WTC11 (cell line): Measurements from ENCODE around the gene C11orf21. TPM values are rescaled to one million over a fixed set of nuclear protein-coding genes. Genes with fewer than 3 reads are reported as not detected.

Experiments used
- ATAC-seq: fragments of 200-7000 bp; cut with Tn5 transposase; 2 replicates; pipeline ENCODE4 v1.10.0; 2021; ENCODE audit warnings: mild to moderate bottlenecking, moderate library complexity
- CTCF ChIA-PET: fragments of 300-600 bp; sonication (Branson Sonifier 250); formaldehyde crosslinking; loops from one replicate; lab custom pipeline; 2021; ENCODE audit warnings: antibody characterized with exemption; lab: Charles Lee
- POLR2A ChIA-PET: fragments of 350-600 bp; sonication (Branson Sonifier 250); formaldehyde crosslinking; loops from one replicate; lab custom pipeline; 2021; ENCODE audit warnings: antibody characterized with exemption; lab: Charles Lee
- DNase-seq: peaks from one replicate; pipeline ENCODE4 v3.0.0; 2021; ENCODE audit warnings: low spot score
- H3K27ac Mint-ChIP-seq: 2 replicates; pipeline ENCODE4 v1.8.0; 2021; ENCODE audit warnings: mixed read lengths
- H3K27me3 Mint-ChIP-seq: 2 replicates; pipeline ENCODE4 v1.8.0; 2021; ENCODE audit warnings: low read depth, mild to moderate bottlenecking, moderate library complexity, mixed read lengths
- H3K36me3 Mint-ChIP-seq: 2 replicates; pipeline ENCODE4 v1.8.0; 2021; ENCODE audit warnings: mixed read lengths
- H3K4me1 Mint-ChIP-seq: 2 replicates; pipeline ENCODE4 v1.8.0; 2022; ENCODE audit warnings: mixed read lengths
- H3K4me3 Mint-ChIP-seq: 2 replicates; pipeline ENCODE4 v1.8.0; 2021; ENCODE audit warnings: mild to moderate bottlenecking, moderate library complexity, mixed read lengths
- H3K9me3 Mint-ChIP-seq: 2 replicates; pipeline ENCODE4 v1.8.0; 2021; ENCODE audit warnings: mixed read lengths
- EMX1 ChIP-seq: fragments of 250-450 bp; sonication (Bioruptor Pico); IDR thresholded peaks from 2 replicates; pipeline ENCODE4 v1.8.0; 2021; ENCODE audit warnings: mild to moderate bottlenecking
- NR2C2 ChIP-seq: sonication (generic); formaldehyde crosslinking; IDR thresholded peaks from 2 replicates; pipeline ENCODE4 v1.8.0; 2022; ENCODE audit warnings: mild to moderate bottlenecking, missing genetic modification reagents
- RELA ChIP-seq: sonication (generic); formaldehyde crosslinking; IDR thresholded peaks from 2 replicates; pipeline ENCODE4 v1.8.1; 2022; ENCODE audit warnings: missing genetic modification reagents, mild to moderate bottlenecking, borderline replicate concordance
- TP53 ChIP-seq: sonication (generic); formaldehyde crosslinking; IDR thresholded peaks from 2 replicates; pipeline ENCODE4 v1.8.1; 2023; ENCODE audit warnings: mild to moderate bottlenecking, missing genetic modification reagents
- total RNA-seq: library from RNA; stranded (reverse); gene quantifications from 3 replicates; pipeline ENCODE4 v1.2.3, GENCODE V29; 2021
- TF ChIP-seq, protein P1 (sequence below): fragments of 250-450 bp; sonication (Bioruptor Pico); IDR thresholded peaks from 2 replicates; pipeline ENCODE4 v1.9.0; 2021; ENCODE audit warnings: mild to moderate bottlenecking
- TF ChIP-seq, protein P2 (sequence below): sonication (generic); formaldehyde crosslinking; IDR thresholded peaks from 2 replicates; pipeline ENCODE4 v1.8.0; 2023; ENCODE audit warnings: missing genetic modification reagents
- TF ChIP-seq, protein P3 (sequence below): sonication (generic); formaldehyde crosslinking; IDR thresholded peaks from 2 replicates; pipeline ENCODE4 v1.8.1; 2022; ENCODE audit warnings: mild to moderate bottlenecking, moderate library complexity, missing genetic modification reagents
- TF ChIP-seq, protein P4 (sequence below): sonication (generic); formaldehyde crosslinking; IDR thresholded peaks from 2 replicates; pipeline ENCODE4 v1.8.0; 2022; ENCODE audit warnings: mild to moderate bottlenecking, missing genetic modification reagents
- TF ChIP-seq, protein P5 (sequence below): fragments of 250-450 bp; sonication (Bioruptor Pico); IDR thresholded peaks from 2 replicates; pipeline ENCODE4 v1.9.0; 2021; ENCODE audit warnings: moderate library complexity, mild to moderate bottlenecking, inconsistent platforms, borderline replicate concordance
- TF ChIP-seq, protein P6 (sequence below): sonication (generic); formaldehyde crosslinking; IDR thresholded peaks from 2 replicates; pipeline ENCODE4 v1.8.1; 2023; ENCODE audit warnings: mild to moderate bottlenecking, missing genetic modification reagents
- TF ChIP-seq, protein P7 (sequence below): sonication (generic); formaldehyde crosslinking; conservative IDR thresholded peaks from 2 replicates; pipeline ENCODE4 v1.8.1; 2022; ENCODE audit warnings: mild to moderate bottlenecking, missing genetic modification reagents

The C11orf21 gene
- total RNA-seq, 1 experiment from 2014 or later = 0.24 TPM

DNA sequence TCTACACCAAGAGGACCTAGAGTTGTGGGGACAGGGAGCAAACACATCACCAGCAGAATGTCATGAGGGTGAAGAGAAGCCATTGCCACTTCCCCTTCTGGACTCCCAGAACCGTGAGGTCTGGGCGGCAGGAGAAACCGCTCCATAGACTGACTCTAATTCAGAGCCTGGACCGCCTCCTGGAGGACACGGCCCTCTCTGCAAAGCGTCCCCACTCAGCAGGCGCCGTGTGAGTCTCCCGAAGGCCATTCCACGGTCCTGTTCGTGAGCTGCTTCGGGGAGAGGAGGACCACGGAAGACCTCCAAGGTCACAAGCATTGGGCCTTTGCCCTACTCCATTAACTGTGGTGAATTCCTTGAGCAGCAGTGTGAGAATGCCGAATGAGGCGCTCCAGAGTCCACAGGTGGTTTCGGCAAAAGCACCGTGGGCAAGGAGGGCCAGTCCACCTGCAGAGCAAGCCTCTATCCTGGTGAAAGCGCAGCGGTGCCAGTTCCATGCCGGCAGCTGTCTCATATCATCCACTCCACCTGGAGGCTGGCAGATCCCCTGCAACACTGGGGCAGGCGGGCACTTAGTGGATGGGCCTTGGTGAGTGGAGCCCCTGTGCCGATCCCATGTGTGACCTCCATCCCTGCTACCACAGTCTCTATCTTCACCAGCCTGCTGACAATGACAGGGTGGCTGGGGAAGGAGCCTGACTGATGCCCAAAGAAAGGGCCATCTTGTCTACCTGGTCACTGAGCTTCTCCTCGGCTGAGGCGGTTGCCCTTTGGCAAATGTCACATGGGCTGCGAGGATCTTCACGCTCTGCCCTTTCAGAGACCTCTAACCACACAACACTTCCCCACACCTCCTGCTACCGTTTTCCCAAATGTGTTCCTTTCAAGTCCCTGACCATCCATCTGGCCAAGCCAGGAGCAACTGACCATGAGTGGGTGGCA lies 7.5 kb downstream of the C11orf21 start (continued):
- TF ChIP-seq, protein P1, sequence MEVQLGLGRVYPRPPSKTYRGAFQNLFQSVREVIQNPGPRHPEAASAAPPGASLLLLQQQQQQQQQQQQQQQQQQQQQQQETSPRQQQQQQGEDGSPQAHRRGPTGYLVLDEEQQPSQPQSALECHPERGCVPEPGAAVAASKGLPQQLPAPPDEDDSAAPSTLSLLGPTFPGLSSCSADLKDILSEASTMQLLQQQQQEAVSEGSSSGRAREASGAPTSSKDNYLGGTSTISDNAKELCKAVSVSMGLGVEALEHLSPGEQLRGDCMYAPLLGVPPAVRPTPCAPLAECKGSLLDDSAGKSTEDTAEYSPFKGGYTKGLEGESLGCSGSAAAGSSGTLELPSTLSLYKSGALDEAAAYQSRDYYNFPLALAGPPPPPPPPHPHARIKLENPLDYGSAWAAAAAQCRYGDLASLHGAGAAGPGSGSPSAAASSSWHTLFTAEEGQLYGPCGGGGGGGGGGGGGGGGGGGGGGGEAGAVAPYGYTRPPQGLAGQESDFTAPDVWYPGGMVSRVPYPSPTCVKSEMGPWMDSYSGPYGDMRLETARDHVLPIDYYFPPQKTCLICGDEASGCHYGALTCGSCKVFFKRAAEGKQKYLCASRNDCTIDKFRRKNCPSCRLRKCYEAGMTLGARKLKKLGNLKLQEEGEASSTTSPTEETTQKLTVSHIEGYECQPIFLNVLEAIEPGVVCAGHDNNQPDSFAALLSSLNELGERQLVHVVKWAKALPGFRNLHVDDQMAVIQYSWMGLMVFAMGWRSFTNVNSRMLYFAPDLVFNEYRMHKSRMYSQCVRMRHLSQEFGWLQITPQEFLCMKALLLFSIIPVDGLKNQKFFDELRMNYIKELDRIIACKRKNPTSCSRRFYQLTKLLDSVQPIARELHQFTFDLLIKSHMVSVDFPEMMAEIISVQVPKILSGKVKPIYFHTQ (CRISPR knock-in tag) = no peak
- TF ChIP-seq, protein P2, sequence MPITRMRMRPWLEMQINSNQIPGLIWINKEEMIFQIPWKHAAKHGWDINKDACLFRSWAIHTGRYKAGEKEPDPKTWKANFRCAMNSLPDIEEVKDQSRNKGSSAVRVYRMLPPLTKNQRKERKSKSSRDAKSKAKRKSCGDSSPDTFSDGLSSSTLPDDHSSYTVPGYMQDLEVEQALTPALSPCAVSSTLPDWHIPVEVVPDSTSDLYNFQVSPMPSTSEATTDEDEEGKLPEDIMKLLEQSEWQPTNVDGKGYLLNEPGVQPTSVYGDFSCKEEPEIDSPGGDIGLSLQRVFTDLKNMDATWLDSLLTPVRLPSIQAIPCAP (CRISPR knock-in tag) = no peak
- TF ChIP-seq, protein P3, sequence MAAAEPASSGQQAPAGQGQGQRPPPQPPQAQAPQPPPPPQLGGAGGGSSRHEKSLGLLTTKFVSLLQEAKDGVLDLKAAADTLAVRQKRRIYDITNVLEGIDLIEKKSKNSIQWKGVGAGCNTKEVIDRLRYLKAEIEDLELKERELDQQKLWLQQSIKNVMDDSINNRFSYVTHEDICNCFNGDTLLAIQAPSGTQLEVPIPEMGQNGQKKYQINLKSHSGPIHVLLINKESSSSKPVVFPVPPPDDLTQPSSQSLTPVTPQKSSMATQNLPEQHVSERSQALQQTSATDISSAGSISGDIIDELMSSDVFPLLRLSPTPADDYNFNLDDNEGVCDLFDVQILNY = no peak
- no peak for TF ChIP-seq NR2C2 (CRISPR knock-in tag)
- TF ChIP-seq RELA (CRISPR knock-in tag) = no peak
- no peak for TF ChIP-seq TP53
- TF ChIP-seq, protein P4, sequence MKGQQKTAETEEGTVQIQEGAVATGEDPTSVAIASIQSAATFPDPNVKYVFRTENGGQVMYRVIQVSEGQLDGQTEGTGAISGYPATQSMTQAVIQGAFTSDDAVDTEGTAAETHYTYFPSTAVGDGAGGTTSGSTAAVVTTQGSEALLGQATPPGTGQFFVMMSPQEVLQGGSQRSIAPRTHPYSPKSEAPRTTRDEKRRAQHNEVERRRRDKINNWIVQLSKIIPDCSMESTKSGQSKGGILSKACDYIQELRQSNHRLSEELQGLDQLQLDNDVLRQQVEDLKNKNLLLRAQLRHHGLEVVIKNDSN (CRISPR knock-in tag) = no peak
- TF ChIP-seq, protein P5, sequence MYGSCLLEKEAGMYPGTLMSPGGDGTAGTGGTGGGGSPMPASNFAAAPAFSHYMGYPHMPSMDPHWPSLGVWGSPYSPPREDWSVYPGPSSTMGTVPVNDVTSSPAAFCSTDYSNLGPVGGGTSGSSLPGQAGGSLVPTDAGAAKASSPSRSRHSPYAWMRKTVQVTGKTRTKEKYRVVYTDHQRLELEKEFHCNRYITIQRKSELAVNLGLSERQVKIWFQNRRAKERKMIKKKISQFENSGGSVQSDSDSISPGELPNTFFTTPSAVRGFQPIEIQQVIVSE (CRISPR knock-in tag) = no peak
- no peak for TF ChIP-seq EMX1

DNA sequence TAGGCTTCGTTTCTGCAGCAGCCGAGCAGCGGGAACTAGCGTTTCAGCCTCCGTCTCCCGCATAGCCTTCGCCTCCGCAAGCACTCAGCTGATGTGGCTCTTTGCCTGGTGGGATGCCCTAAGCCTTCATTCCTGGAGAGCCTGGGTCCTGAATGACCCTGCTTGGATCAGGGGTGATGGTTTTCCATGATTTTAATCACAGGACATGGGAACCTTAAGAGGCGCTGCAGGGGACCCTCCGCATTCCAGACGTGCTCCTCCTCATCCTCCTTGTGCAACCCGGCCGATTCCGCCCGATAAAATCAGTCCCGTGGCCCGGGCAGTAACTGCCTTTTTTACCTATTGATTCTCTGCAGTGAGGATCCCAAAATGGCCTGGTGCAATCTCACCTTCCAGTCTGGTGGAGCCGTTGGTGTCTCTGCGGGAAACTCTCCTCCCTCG lies 8.2 kb downstream of the C11orf21 start:
- Mint-ChIP-seq H3K4me1 (peaks cover 8% of the 10 kb centered on the region; the same call in 1 of the 2 replicates), H3K27me3 (peaks cover 31% of the 10 kb centered on the region), H3K36me3 (no peaks in the 10 kb centered on the region), H3K4me3 (no peak overlapping the region), H3K9me3 (no peaks in the 10 kb centered on the region), H3K27ac (peak overlapping the region; percentile 13; the same call in 1 of the 2 replicates)
- ATAC-seq (no peak), DNase-seq (peak; percentile 11)
- ChIA-PET POLR2A (no interaction called here), CTCF (no interaction called here)
- TF ChIP-seq, protein P6, sequence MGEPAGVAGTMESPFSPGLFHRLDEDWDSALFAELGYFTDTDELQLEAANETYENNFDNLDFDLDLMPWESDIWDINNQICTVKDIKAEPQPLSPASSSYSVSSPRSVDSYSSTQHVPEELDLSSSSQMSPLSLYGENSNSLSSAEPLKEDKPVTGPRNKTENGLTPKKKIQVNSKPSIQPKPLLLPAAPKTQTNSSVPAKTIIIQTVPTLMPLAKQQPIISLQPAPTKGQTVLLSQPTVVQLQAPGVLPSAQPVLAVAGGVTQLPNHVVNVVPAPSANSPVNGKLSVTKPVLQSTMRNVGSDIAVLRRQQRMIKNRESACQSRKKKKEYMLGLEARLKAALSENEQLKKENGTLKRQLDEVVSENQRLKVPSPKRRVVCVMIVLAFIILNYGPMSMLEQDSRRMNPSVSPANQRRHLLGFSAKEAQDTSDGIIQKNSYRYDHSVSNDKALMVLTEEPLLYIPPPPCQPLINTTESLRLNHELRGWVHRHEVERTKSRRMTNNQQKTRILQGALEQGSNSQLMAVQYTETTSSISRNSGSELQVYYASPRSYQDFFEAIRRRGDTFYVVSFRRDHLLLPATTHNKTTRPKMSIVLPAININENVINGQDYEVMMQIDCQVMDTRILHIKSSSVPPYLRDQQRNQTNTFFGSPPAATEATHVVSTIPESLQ = no peak

DNA sequence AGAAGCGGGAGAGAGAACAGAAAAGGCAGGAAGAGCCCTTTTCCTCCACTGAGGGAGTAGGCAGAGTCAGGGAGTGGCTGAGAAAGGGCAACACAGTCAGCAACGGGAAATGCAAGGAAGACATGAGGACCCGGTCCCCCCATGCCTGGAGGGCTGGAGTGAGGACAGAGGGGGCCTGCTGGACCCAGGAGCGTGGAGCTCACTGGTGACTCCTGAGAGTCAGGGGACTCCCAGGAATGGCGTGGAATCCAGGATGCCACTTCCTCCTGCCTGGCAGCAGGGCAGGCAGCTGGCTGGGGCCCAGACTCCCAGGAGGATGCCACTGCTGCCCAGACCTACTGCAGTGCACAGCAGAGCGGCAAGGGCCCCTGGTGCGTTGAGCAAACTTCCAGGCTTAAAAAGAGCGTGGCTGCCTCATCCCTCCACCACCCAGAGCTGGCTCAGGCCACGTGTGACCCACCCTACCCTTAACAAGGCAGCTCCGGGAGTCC lies 11.3 kb downstream of the C11orf21 start:
- H3K4me3 Mint-ChIP-seq = no peak overlapping the region
- ATAC-seq (no peak), DNase-seq (peak; percentile 9)
- CTCF ChIA-PET = no interaction called here
- peaks cover 8% of the 10 kb centered on the region; the same call in 1 of the 2 replicates for H3K4me1 Mint-ChIP-seq
- peaks cover 55% of the 10 kb centered on the region for H3K27me3 Mint-ChIP-seq
- no peaks in the 10 kb centered on the region for H3K9me3 Mint-ChIP-seq
- TF ChIP-seq, protein P7, sequence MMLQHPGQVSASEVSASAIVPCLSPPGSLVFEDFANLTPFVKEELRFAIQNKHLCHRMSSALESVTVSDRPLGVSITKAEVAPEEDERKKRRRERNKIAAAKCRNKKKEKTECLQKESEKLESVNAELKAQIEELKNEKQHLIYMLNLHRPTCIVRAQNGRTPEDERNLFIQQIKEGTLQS = no peak
- H3K36me3 Mint-ChIP-seq = no peaks in the 10 kb centered on the region
- H3K27ac Mint-ChIP-seq = no peak overlapping the region
- POLR2A ChIA-PET = no interaction called here
